Endothelial cell of umbilical vein (primary cell): ENCODE data around the gene SLC44A5. TPM values are rescaled to one million over a fixed set of nuclear protein-coding genes. Genes with fewer than 3 reads are reported as not detected.

Source experiments
- BruUV-seq: library from RNA; stranded (reverse); fragments of 400-500 nt; replicated peaks from 2 replicates; lab custom pipeline; 2021; lab: Mats Ljungman, UMichigan
- CTCF ChIA-PET: fragments of 300-600, 350-600 bp; sonication (Branson Sonifier 250); formaldehyde crosslinking; loops from one replicate; lab custom pipeline; 2021; ENCODE audit warnings: antibody characterized with exemption, inconsistent platforms; lab: Charles Lee
- POLR2A ChIA-PET: fragments of 300-600, 350-600 bp; sonication (Branson Sonifier 250); formaldehyde crosslinking; loops from one replicate; lab custom pipeline; 2021; ENCODE audit warnings: antibody characterized with exemption, inconsistent platforms; lab: Charles Lee
- DNase-seq: peaks from one replicate; pipeline ENCODE4 v3.0.0-alpha.2; 2011; ENCODE audit warnings: low read depth, low spot score
- FAIRE-seq: peaks from 2 replicates; lab custom pipeline; 2011; peaks lifted over from hg19 to GRCh38; lab: Jason Lieb, UNC
- H2AFZ ChIP-seq: 2 replicates; pipeline ENCODE4 v1.6.0; 2012; ENCODE audit warnings: low read depth, low read length, control low read depth, inconsistent platforms
- H3K27ac ChIP-seq: 2 replicates; pipeline ENCODE4 v1.5.1; 2011; ENCODE audit warnings: low read depth, mild to moderate bottlenecking, control low read depth, low read length, moderate library complexity; ENCODE audit not compliant: insufficient read depth
- H3K27me3 ChIP-seq, 2 experiments: 2 replicates each; pipeline versions ENCODE4 v1.6.0 to v1.6.1; 2011; ENCODE audit warnings: low read length in 2 of 2, mixed read lengths in 1 of 2; ENCODE audit not compliant: control insufficient read depth in 2 of 2, insufficient read depth in 2 of 2
- H3K36me3 ChIP-seq, 2 experiments: 2 replicates in 1 of 2; 3 replicates in 1 of 2; pipeline ENCODE4 v1.5.1; 2011; ENCODE audit warnings: low read length in 2 of 2, mild to moderate bottlenecking in 1 of 2, moderate library complexity in 1 of 2; ENCODE audit not compliant: control insufficient read depth in 2 of 2, insufficient read depth in 2 of 2; ENCODE audit errors: extremely low read depth in 1 of 2
- H3K4me1 ChIP-seq: 3 replicates; pipeline ENCODE4 v1.5.1; 2011; ENCODE audit warnings: mild to moderate bottlenecking, low read length; ENCODE audit not compliant: control insufficient read depth, insufficient read depth; ENCODE audit errors: extremely low read depth
- H3K4me2 ChIP-seq: 2 replicates; pipeline ENCODE4 v1.6.1; 2011; ENCODE audit warnings: low read length, control low read depth, mixed read lengths; ENCODE audit not compliant: insufficient read depth
- H3K4me3 ChIP-seq, 3 experiments: fragments of 200-600 bp in 1 of 3; sonication (generic), shearing (Covaris generic) in 1 of 3; replicated peaks in 1 of 3; 2 replicates each; pipeline ENCODE4 v1.5.1; 2011 to 2016; ENCODE audit warnings: control low read depth in 3 of 3, low read length in 3 of 3, mild to moderate bottlenecking in 2 of 3, inconsistent platforms in 1 of 3, low read depth in 1 of 3, moderate library complexity in 1 of 3; ENCODE audit not compliant: insufficient read depth in 1 of 3
- H3K79me2 ChIP-seq: 2 replicates; pipeline ENCODE4 v1.6.0; 2012; ENCODE audit warnings: low read length, inconsistent platforms; ENCODE audit not compliant: control insufficient read depth, insufficient read depth
- H3K9ac ChIP-seq: replicated peaks from 2 replicates; pipeline ENCODE3; 2011; ENCODE audit warnings: low read length, control low read depth; ENCODE audit not compliant: insufficient read depth; ENCODE audit errors: extremely low read depth
- H3K9me1 ChIP-seq: replicated peaks from 3 replicates; pipeline ENCODE4 v1.6.0; 2011; ENCODE audit warnings: mild to moderate bottlenecking, low read length; ENCODE audit not compliant: control insufficient read depth, insufficient read depth; ENCODE audit errors: extremely low read depth
- H3K9me3 ChIP-seq: replicated peaks from 2 replicates; pipeline ENCODE4 v1.5.1; 2012; ENCODE audit warnings: low read length, inconsistent platforms; ENCODE audit not compliant: control insufficient read depth, insufficient read depth
- H4K20me1 ChIP-seq: replicated peaks from 2 replicates; pipeline ENCODE3; 2011; ENCODE audit warnings: mild to moderate bottlenecking, low read length; ENCODE audit not compliant: control insufficient read depth, insufficient read depth; ENCODE audit errors: extremely low read depth
- CTCF ChIP-seq, 2 donors: IDR thresholded peaks; 1 replicate in 1 of 2; 2 replicates in 1 of 2; pipeline ENCODE4 v1.5.1; 2011; ENCODE audit warnings: low read length in 2 of 2, mild to moderate bottlenecking in 2 of 2, moderate library complexity in 2 of 2, control low read depth in 1 of 2, inconsistent platforms in 1 of 2, low read depth in 1 of 2; ENCODE audit not compliant: insufficient read depth in 1 of 2; ENCODE audit errors: extremely low read depth in 1 of 2
- EZH2 ChIP-seq: IDR thresholded peaks from 2 replicates; pipeline ENCODE4 v1.6.1; 2012; ENCODE audit warnings: borderline replicate concordance, low read depth, mild to moderate bottlenecking, moderate library complexity, low read length, inconsistent platforms; ENCODE audit not compliant: severe bottlenecking
- FOS ChIP-seq: IDR thresholded peaks from 2 replicates; pipeline ENCODE4 v1.6.1; 2011; ENCODE audit warnings: mild to moderate bottlenecking, low read length, moderate library complexity, borderline replicate concordance; ENCODE audit not compliant: insufficient read depth
- GATA2 ChIP-seq: IDR thresholded peaks from 2 replicates; pipeline ENCODE4 v1.7.0; 2011; ENCODE audit warnings: low read depth, mild to moderate bottlenecking, moderate library complexity, mixed read lengths, low read length; ENCODE audit not compliant: insufficient read length, insufficient read depth
- JUN ChIP-seq: IDR thresholded peaks from 2 replicates; pipeline ENCODE4 v1.6.1; 2011; ENCODE audit warnings: borderline replicate concordance, low read depth; ENCODE audit not compliant: insufficient read length, insufficient read depth
- MAX ChIP-seq: IDR thresholded peaks from 2 replicates; pipeline ENCODE4 v1.6.1; 2011; ENCODE audit not compliant: insufficient read depth, insufficient read length
- MYC ChIP-seq: IDR thresholded peaks from one replicate; pipeline ENCODE4 v1.6.1; 2011; ENCODE audit warnings: mild to moderate bottlenecking, low read depth, low read length
- POLR2A ChIP-seq: IDR thresholded peaks from 2 replicates; pipeline ENCODE4 v1.6.1; 2012; ENCODE audit warnings: low read depth, mild to moderate bottlenecking, control low read depth, low read length
- POLR2AphosphoS5 ChIP-seq: IDR thresholded peaks from 2 replicates; pipeline ENCODE4 v1.6.1; 2012; ENCODE audit warnings: low read depth, mild to moderate bottlenecking, control low read depth, low read length, moderate library complexity; ENCODE audit not compliant: insufficient read depth
- dilution Hi-C: fragments of 300-500 bp; cut with MboI; formaldehyde crosslinking; loops from one replicate; pipeline ENCODE4 v1.15.0; 2019; ENCODE audit warnings: low sequenced_read_pairs; ENCODE audit not compliant: extremely low pct_ligation_motif_present
- intact Hi-C: fragments of 100-400 bp; cut with micrococcal nuclease; formaldehyde crosslinking; loops from one replicate; pipeline ENCODE4 v1.10.0; 2022
- polyA plus RNA-seq, 4 experiments: library from polyadenylated mRNA; depleted of rRNA in 3 of 4; stranded (reverse) in 3 of 4; unstranded in 1 of 4; fragments of >200 nt; gene quantifications; 2 replicates each; pipeline versions ENCODE4 v1.2.1 to v1.2.3, GENCODE V29; 2011 to 2012; ENCODE audit warnings: missing spikeins in 1 of 4
- total RNA-seq: library from RNA; stranded (reverse); gene quantifications from 2 replicates; pipeline ENCODE4 v1.2.3, GENCODE V29; 2021

SLC44A5 gene
- total and polyA plus RNA-seq, 2 donors (not counting 3 experiments of a cell fraction or from before 2014, with no cell fraction given) = 1.6 to 3.2 TPM

GRCh38 chr1:75554181-75554580 lies 56.7 kb downstream of the SLC44A5 start:
- no TSS peak for BruUV-seq
- POLR2A ChIA-PET = no interaction called here
- no peak for DNase-seq
- no peak overlapping the region for H3K4me2 ChIP-seq
- intact Hi-C loops = no loop called here
- no peaks in the 10 kb centered on the region for H3K79me2 ChIP-seq
- no peaks in the 10 kb centered on the region for H3K9me1 ChIP-seq
- H3K27me3 ChIP-seq = no peaks in the 10 kb centered on the region
- H3K36me3 ChIP-seq = no peaks in the 10 kb centered on the region
- no peaks in the 10 kb centered on the region for H3K9me3 ChIP-seq
- CTCF ChIA-PET = no interaction called here
- no peak for FAIRE-seq
- H4K20me1 ChIP-seq = no peaks in the 10 kb centered on the region
- no peak overlapping the region for H3K9ac ChIP-seq
- no peak overlapping the region for H3K27ac ChIP-seq
- dilution Hi-C loops = no loop called here
- no peak overlapping the region for H3K4me3 ChIP-seq
- H2AFZ ChIP-seq = no peak overlapping the region
- H3K4me1 ChIP-seq = peaks cover 25% of the 10 kb centered on the region
- TF ChIP-seq POLR2A (no peak), MAX (no peak), JUN (no peak), FOS (no peak), POLR2AphosphoS5 (no peak), MYC (no peak), EZH2 (no peak), GATA2 (no peak), CTCF (IDR thresholded peaks at IDR 0.05; ENCODE audit: extremely low read depth in 1 of 2, insufficient read depth in 1 of 2, low read depth in 1 of 2, low read length in 2 of 2) (no peak)
